Activated naive CD4-positive, alpha-beta T cell treated with anti-CD3 and anti-CD28 coated beads, Interleukin-2, amount 10 ng/mL, durations not matched to agents 7 days and 5 days (primary cell): ENCODE results near the gene DLG2.

ENCODE experiments used
- CTCF ChIA-PET: fragments of 350-600 bp; sonication (Branson Sonifier 250); formaldehyde crosslinking; loops from one replicate; lab custom pipeline; 2021; ENCODE audit warnings: antibody characterized with exemption; lab: Charles Lee
- DNase-seq: peaks from one replicate; pipeline ENCODE4 v3.0.0-alpha.2; 2020
- H3K27ac Mint-ChIP-seq: one replicate; pipeline ENCODE4 v1.8.0; 2021; ENCODE audit warnings: mild to moderate bottlenecking, moderate library complexity, mixed read lengths
- H3K27me3 Mint-ChIP-seq: one replicate; pipeline ENCODE4 v1.8.0; 2021; ENCODE audit warnings: mild to moderate bottlenecking, mixed read lengths
- H3K36me3 Mint-ChIP-seq: one replicate; pipeline ENCODE4 v1.8.0; 2021; ENCODE audit warnings: mixed read lengths
- H3K4me1 Mint-ChIP-seq: one replicate; pipeline ENCODE4 v1.8.0; 2021; ENCODE audit warnings: mixed read lengths
- H3K4me3 Mint-ChIP-seq: one replicate; pipeline ENCODE4 v1.8.0; 2021; ENCODE audit warnings: mild to moderate bottlenecking, moderate library complexity, mixed read lengths
- H3K9me3 Mint-ChIP-seq: one replicate; pipeline ENCODE4 v1.8.0; 2021; ENCODE audit warnings: mixed read lengths

DLG2 gene

GRCh38 chr11:83511646-83512045, 2115.5 kb downstream of the DLG2 start:
- Mint-ChIP-seq H3K4me3 (no peak overlapping the region), H3K9me3 (peaks cover 2% of the 10 kb centered on the region), H3K27ac (no peak overlapping the region), H3K27me3 (no peaks in the 10 kb centered on the region), H3K36me3 (no peaks in the 10 kb centered on the region), H3K4me1 (no peaks in the 10 kb centered on the region)
- no peak for DNase-seq
- CTCF ChIA-PET = no interaction called here

GRCh38 chr11:83510530-83511460, 2116.3 kb downstream of the DLG2 start:
- DNase-seq = no peak
- Mint-ChIP-seq H3K27me3 (no peaks in the 10 kb centered on the region), H3K9me3 (peaks cover 2% of the 10 kb centered on the region), H3K4me1 (no peaks in the 10 kb centered on the region), H3K4me3 (no peak overlapping the region), H3K27ac (no peak overlapping the region), H3K36me3 (no peaks in the 10 kb centered on the region)
- CTCF ChIA-PET = no interaction called here

- Mint-ChIP-seq H3K36me3 (no peaks in the 10 kb centered on the region), H3K27me3 (no peaks in the 10 kb centered on the region), H3K4me1 (no peaks in the 10 kb centered on the region), H3K9me3 (peaks cover 2% of the 10 kb centered on the region), H3K27ac (no peak overlapping the region), H3K4me3 (no peak overlapping the region)
- no peak for DNase-seq
- CTCF ChIA-PET = no interaction called here
Measured at GRCh38 chr11:83508804-83509203, 2118.3 kb downstream of the DLG2 start.

DNA sequence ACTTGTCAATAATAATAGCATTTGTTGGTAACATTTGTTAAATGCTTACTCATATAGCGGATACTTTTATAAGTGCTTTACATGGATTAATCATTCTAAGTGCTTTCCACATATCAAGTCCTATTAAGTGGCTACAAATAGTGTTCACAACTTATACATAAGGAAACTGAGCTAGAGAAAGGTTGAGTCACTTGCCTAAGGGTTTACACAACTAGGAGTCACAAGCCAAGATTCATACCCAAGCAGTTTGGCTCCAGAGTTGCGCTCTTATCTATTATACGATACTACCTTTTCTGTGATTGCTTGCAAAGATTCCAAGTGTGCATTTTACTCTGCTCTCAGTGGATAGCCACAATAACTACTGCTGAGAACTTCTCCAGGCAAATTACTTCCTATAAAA, 2125.1 kb downstream of the DLG2 start:
- no peak for DNase-seq
- Mint-ChIP-seq H3K4me1 (no peaks in the 10 kb centered on the region), H3K4me3 (no peak overlapping the region), H3K36me3 (no peaks in the 10 kb centered on the region), H3K27me3 (no peaks in the 10 kb centered on the region), H3K9me3 (no peaks in the 10 kb centered on the region), H3K27ac (no peak overlapping the region)
- CTCF ChIA-PET = no interaction called here

DNA sequence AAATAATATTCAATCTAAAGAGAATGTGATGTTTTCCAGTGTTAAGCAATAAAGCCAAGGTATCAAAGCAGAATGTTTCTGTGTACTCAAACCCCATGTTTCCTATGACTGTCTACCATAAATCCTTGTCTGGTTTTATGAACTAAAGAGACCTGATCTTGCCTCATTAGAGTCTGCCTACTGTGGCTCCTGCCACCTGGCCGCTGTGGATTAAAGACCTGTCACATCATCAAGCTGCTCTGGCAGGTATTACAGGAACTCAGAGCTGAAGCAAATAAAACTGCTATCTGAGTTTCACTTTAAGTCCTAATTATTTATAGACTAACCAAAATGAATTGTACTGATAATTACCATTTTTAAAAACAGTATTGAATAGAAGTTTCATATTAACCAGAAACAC, 2133.2 kb downstream of the DLG2 start:
- CTCF ChIA-PET = interaction anchor here (0.7 kb wide), 1 partner anchor 235 kb away, joined by 3 read pairs; no protein-coding TSS in a partner anchor
- H3K27me3 Mint-ChIP-seq = no peaks in the 10 kb centered on the region
- H3K27ac Mint-ChIP-seq = no peak overlapping the region
- no peak overlapping the region for H3K4me3 Mint-ChIP-seq
- no peaks in the 10 kb centered on the region for H3K36me3 Mint-ChIP-seq
- no peak for DNase-seq
- H3K4me1 Mint-ChIP-seq = no peaks in the 10 kb centered on the region
- no peaks in the 10 kb centered on the region for H3K9me3 Mint-ChIP-seq

- no peaks in the 10 kb centered on the region for H3K4me1 Mint-ChIP-seq
- no peaks in the 10 kb centered on the region for H3K36me3 Mint-ChIP-seq
- no peaks in the 10 kb centered on the region for H3K9me3 Mint-ChIP-seq
- no peaks in the 10 kb centered on the region for H3K27me3 Mint-ChIP-seq
- H3K27ac Mint-ChIP-seq = no peak overlapping the region
- no peak overlapping the region for H3K4me3 Mint-ChIP-seq
- no peak for DNase-seq
- CTCF ChIA-PET = no interaction called here
Measured at GRCh38 chr11:83493034-83493433, 2134.1 kb downstream of the DLG2 start.

- no peaks in the 10 kb centered on the region for H3K27me3 Mint-ChIP-seq
- DNase-seq = no peak
- no peak overlapping the region for H3K4me3 Mint-ChIP-seq
- CTCF ChIA-PET = no interaction called here
- H3K9me3 Mint-ChIP-seq = no peaks in the 10 kb centered on the region
- no peak overlapping the region for H3K27ac Mint-ChIP-seq
- H3K36me3 Mint-ChIP-seq = no peaks in the 10 kb centered on the region
- H3K4me1 Mint-ChIP-seq = no peaks in the 10 kb centered on the region
Measured at GRCh38 chr11:83483808-83484207, 2143.3 kb downstream of the DLG2 start.

GRCh38 chr11:83480811-83481210, 2146.3 kb downstream of the DLG2 start:
- Mint-ChIP-seq H3K27me3 (no peaks in the 10 kb centered on the region), H3K9me3 (no peaks in the 10 kb centered on the region), H3K36me3 (no peaks in the 10 kb centered on the region), H3K4me3 (no peak overlapping the region), H3K27ac (no peak overlapping the region), H3K4me1 (no peaks in the 10 kb centered on the region)
- CTCF ChIA-PET = no interaction called here
- DNase-seq = no peak

- Mint-ChIP-seq H3K4me1 (no peaks in the 10 kb centered on the region), H3K36me3 (no peaks in the 10 kb centered on the region), H3K9me3 (no peaks in the 10 kb centered on the region), H3K27ac (no peak overlapping the region), H3K27me3 (peaks cover 5% of the 10 kb centered on the region), H3K4me3 (no peak overlapping the region)
- CTCF ChIA-PET = no interaction called here
- DNase-seq = no peak
Measured at GRCh38 chr11:83480251-83480650, 2146.9 kb downstream of the DLG2 start.

DNA sequence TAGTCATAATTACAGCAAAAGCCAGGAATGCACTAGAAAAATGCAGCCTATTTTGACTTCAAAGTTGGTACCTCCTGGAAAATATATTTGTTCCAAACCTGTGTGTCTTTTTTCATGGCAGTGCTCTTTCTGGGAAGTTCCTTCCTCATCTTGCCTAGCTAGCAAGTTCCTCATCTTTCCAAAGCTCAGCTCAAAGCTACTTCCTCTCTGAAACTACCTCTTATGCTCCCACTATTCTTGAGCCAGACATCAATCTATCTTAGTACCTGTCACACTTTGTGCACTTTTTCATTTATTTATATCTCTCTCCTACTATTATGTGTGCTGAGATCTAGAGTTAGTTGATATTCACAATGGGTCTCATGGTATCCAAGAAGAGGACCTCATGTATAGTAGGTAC, 2149.4 kb downstream of the DLG2 start:
- Mint-ChIP-seq H3K27me3 (peaks cover 7% of the 10 kb centered on the region), H3K9me3 (no peaks in the 10 kb centered on the region), H3K36me3 (no peaks in the 10 kb centered on the region), H3K4me1 (no peaks in the 10 kb centered on the region), H3K27ac (no peak overlapping the region), H3K4me3 (no peak overlapping the region)
- CTCF ChIA-PET = no interaction called here
- DNase-seq = no peak

DNA sequence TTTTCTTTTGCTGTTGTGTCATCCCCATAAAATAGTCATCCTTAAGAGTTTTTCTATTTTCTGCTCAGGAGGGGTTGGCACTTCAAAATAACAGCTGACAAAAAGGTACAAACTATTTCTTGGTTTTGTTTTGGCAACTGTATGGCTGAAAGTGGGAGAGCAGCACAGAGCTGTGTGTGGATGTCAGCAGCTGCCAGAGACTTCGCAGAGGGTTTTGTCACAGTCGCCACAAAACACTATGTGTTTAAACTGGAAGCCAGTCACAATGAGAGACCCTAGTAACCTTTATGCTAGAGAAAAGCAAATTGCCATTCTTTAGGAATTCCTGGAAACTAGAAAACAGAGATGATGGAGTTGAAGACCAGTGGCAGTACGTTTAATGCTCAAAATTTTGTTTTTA, 2151.4 kb downstream of the DLG2 start:
- no peaks in the 10 kb centered on the region for H3K4me1 Mint-ChIP-seq
- DNase-seq = no peak
- CTCF ChIA-PET = no interaction called here
- no peaks in the 10 kb centered on the region for H3K36me3 Mint-ChIP-seq
- no peak overlapping the region for H3K4me3 Mint-ChIP-seq
- no peaks in the 10 kb centered on the region for H3K9me3 Mint-ChIP-seq
- H3K27me3 Mint-ChIP-seq = peaks cover 7% of the 10 kb centered on the region
- H3K27ac Mint-ChIP-seq = no peak overlapping the region

DNA sequence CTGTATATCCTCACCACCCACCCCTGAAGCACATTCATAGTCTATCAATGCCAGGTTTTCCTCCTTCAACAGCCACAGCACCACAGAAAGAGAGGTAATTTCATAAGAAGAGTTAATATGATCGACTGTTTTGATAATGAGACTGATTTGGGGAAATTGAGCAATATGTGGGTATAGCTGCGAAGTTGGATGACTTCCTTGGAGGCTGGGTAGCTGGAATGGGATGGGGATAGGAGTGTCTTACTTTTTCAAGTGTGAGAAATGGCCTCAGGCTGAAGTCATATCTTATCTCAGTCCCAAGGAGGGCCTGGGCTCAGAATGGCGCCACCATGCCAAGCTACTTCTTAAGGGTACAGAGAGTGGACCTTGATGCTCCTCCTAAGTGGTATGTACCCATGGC, 2153.4 kb downstream of the DLG2 start:
- Mint-ChIP-seq H3K27me3 (peaks cover 7% of the 10 kb centered on the region), H3K9me3 (no peaks in the 10 kb centered on the region), H3K4me3 (no peak overlapping the region), H3K36me3 (no peaks in the 10 kb centered on the region), H3K27ac (no peak overlapping the region), H3K4me1 (no peaks in the 10 kb centered on the region)
- no peak for DNase-seq
- CTCF ChIA-PET = no interaction called here

- Mint-ChIP-seq H3K36me3 (no peaks in the 10 kb centered on the region), H3K4me3 (no peak overlapping the region), H3K27me3 (peaks cover 7% of the 10 kb centered on the region), H3K4me1 (no peaks in the 10 kb centered on the region), H3K9me3 (no peaks in the 10 kb centered on the region), H3K27ac (no peak overlapping the region)
- no peak for DNase-seq
- CTCF ChIA-PET = no interaction called here
Measured at GRCh38 chr11:83472806-83473205, 2154.3 kb downstream of the DLG2 start.

DNA sequence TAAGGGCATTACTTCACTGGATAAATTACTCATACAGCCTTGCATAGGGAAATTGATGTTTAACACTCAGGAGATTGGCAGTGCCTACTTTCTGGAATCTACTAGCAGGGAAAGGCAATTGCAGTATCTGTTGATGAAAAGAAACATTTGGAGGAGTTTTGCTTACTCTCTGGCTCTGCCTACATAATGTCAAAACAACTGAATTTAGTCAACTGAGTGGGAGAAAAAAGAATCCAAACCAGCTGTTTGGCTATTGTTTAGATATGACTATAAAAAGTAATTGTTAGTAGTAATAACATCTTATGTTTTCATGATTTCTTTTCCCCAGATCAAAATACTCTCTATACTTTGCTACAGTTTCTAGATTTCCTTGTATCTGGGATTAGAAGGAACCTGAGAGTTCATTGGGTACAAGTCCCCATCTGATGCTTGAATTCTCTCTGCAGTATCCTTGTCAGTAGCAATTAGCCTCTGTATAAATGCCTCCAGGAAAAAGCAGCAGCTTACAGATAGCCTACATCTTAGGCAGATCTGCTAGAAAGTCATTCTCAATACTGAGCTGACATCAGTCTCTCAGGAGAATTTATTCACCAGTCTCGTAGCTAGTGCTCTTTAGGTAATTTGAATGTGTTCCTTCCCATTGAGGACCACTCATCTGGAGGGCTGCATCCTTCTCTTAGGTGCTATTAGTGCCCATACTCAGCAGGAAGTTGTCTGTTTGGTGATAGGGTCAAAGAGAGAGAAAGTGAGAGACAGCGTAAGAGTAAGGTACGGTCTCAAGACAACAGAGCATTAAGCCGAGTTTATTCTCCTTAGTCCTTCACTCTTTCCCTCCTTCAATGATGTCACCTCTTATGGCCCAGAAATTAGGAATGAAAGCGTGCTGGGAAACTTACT, 2155.1 kb downstream of the DLG2 start:
- peaks cover 7% of the 10 kb centered on the region for H3K27me3 Mint-ChIP-seq
- CTCF ChIA-PET = no interaction called here
- no peaks in the 10 kb centered on the region for H3K4me1 Mint-ChIP-seq
- H3K36me3 Mint-ChIP-seq = no peaks in the 10 kb centered on the region
- H3K27ac Mint-ChIP-seq = no peak overlapping the region
- no peaks in the 10 kb centered on the region for H3K9me3 Mint-ChIP-seq
- no peak overlapping the region for H3K4me3 Mint-ChIP-seq
- DNase-seq = no peak
